GM21526 (cell line): ENCODE measurements around the gene BDNF.
"Not testable (repeated sequence)": the region's sequence is repeated elsewhere in the genome, so short reads cannot be mapped to it uniquely, and the experiment has no call there.

ENCODE experiments used
- ATAC-seq: cut with Tn5 transposase; IDR thresholded peaks from one replicate; pipeline ENCODE4 v1.9.1; 2021; ENCODE audit warnings: moderate library complexity; ENCODE audit not compliant: unreplicated experiment, low FRiP score

Gene BDNF

GRCh38 chr11:27629023-27629422 lies 71.2 kb downstream of the BDNF start:
- ATAC-seq = not testable (repeated sequence)

- ATAC-seq = no peak
These were observed 72.3 kb downstream of the BDNF start for GRCh38 chr11:27627979-27628378.

GRCh38 chr11:27626938-27627586 lies 73.2 kb downstream of the BDNF start:
- no peak for ATAC-seq

- ATAC-seq = no peak
These were observed 73.9 kb downstream of the BDNF start for GRCh38 chr11:27626269-27626937.

- no peak for ATAC-seq
These were observed 74.8 kb downstream of the BDNF start for GRCh38 chr11:27625347-27625912.

- no peak for ATAC-seq
These were observed 76.2 kb downstream of the BDNF start for GRCh38 chr11:27623945-27624523.

- no peak for ATAC-seq
These were observed 77.5 kb downstream of the BDNF start for GRCh38 chr11:27622541-27623300.

- no peak for ATAC-seq
These were observed 78.7 kb downstream of the BDNF start for GRCh38 chr11:27621405-27622161.

GRCh38 chr11:27619763-27620335 lies 80.4 kb downstream of the BDNF start:
- ATAC-seq = no peak

GRCh38 chr11:27619039-27619574 lies 81.1 kb downstream of the BDNF start:
- no peak for ATAC-seq

- ATAC-seq = no peak
These were observed 81.9 kb downstream of the BDNF start for GRCh38 chr11:27618281-27618915.

GRCh38 chr11:27616711-27617110 lies 83.5 kb downstream of the BDNF start:
- no peak for ATAC-seq

GRCh38 chr11:27615833-27616232 lies 84.4 kb downstream of the BDNF start:
- ATAC-seq = no peak

- no peak for ATAC-seq
These were observed 86.2 kb downstream of the BDNF start for GRCh38 chr11:27614092-27614491.

GRCh38 chr11:27612932-27613880 lies 87.0 kb downstream of the BDNF start:
- no peak for ATAC-seq

GRCh38 chr11:27611947-27612455 lies 88.3 kb downstream of the BDNF start:
- ATAC-seq = no peak

- no peak for ATAC-seq
These were observed 88.9 kb downstream of the BDNF start for GRCh38 chr11:27611390-27611789.

GRCh38 chr11:27610946-27611345 lies 89.3 kb downstream of the BDNF start:
- ATAC-seq = no peak
